ENCODE results near the gene SUV39H1. TPM values are rescaled to one million over a fixed set of nuclear protein-coding genes. Genes with fewer than 3 reads are reported as not detected.

Gene SUV39H1
- total and polyA plus RNA-seq, 2 donors from 2014 or later, result 2.8 to 5.0 TPM

- FAIRE-seq, result peak; percentile 85
These were observed 40.8 kb downstream of the SUV39H1 start for GRCh38 chrX:48737213-48737938.

GRCh38 chrX:48737940-48738339, 41.4 kb downstream of the SUV39H1 start:
- Histone ChIP-seq H3K4me3 (ENCODE audit: low read length in 3 of 3) (peak overlapping the region; percentile 78 to 85 (median 78)), H3K27me3 (ENCODE audit: control insufficient read depth, insufficient read depth, low read length) (no peaks in the 10 kb centered on the region), H3K4me1 (ENCODE audit: control insufficient read depth in 2 of 3, insufficient read depth in 2 of 3, low read depth in 1 of 3, low read length in 3 of 3) (no peaks in the 10 kb centered on the region), H3K9me3 (ENCODE audit: control insufficient read depth in 2 of 3, insufficient read depth in 1 of 3, low read length in 3 of 3) (no peaks in the 10 kb centered on the region), H3K9ac (ENCODE audit: low read length in 3 of 3) (peak overlapping the region; percentile 66 to 85 (median 67)), H3K36me3 (ENCODE audit: control insufficient read depth in 2 of 3, insufficient read depth in 3 of 3, low read length in 3 of 3) (no peaks in the 10 kb centered on the region), H3K27ac (ENCODE audit: low read depth in 2 of 2, low read length in 2 of 2) (peak overlapping the region; percentile 83 to 88)
- no peak for FAIRE-seq
- TF ChIP-seq CTCF (IDR thresholded peaks at IDR 0.05; ENCODE audit: borderline replicate concordance, extremely low read depth, insufficient read depth), result no peak
- intact Hi-C loops (cut with DNase I), result no loop called here
- no peak for DNase-seq

More at GRCh38 chrX:48737213-48737938, 40.8 kb downstream of the SUV39H1 start:
- H3K9ac ChIP-seq (ENCODE audit: low read length in 3 of 3), result peak overlapping the region; percentile 66 to 85 (median 67)
- H3K36me3 ChIP-seq (ENCODE audit: control insufficient read depth in 2 of 3, insufficient read depth in 3 of 3, low read length in 3 of 3), result no peaks in the 10 kb centered on the region
- no peaks in the 10 kb centered on the region for H3K27me3 ChIP-seq (ENCODE audit: control insufficient read depth, insufficient read depth, low read length)
- TF ChIP-seq CTCF (IDR thresholded peaks at IDR 0.05; ENCODE audit: borderline replicate concordance, extremely low read depth, insufficient read depth), result no peak
- H3K4me3 ChIP-seq (ENCODE audit: low read length in 3 of 3), result peak overlapping the region; percentile 78 to 85 (median 80)
- intact Hi-C loops (cut with DNase I), result no loop called here
- H3K9me3 ChIP-seq (ENCODE audit: control insufficient read depth in 2 of 3, insufficient read depth in 1 of 3, low read length in 3 of 3), result no peaks in the 10 kb centered on the region
- H3K27ac ChIP-seq (ENCODE audit: low read depth in 2 of 2, low read length in 2 of 2), result peak overlapping the region; percentile 83 to 88
- peak; percentile 95 to 98 (median 96) for DNase-seq
- no peaks in the 10 kb centered on the region for H3K4me1 ChIP-seq (ENCODE audit: control insufficient read depth in 2 of 3, insufficient read depth in 2 of 3, low read depth in 1 of 3, low read length in 3 of 3)

- DNase-seq, result no peak
- H3K4me1 ChIP-seq (ENCODE audit: control insufficient read depth in 2 of 3, insufficient read depth in 2 of 3, low read depth in 1 of 3, low read length in 3 of 3), result no peaks in the 10 kb centered on the region
- intact Hi-C loops (cut with DNase I), result no loop called here
- H3K9me3 ChIP-seq (ENCODE audit: control insufficient read depth in 2 of 3, insufficient read depth in 1 of 3, low read length in 3 of 3), result no peaks in the 10 kb centered on the region
- no peak for TF ChIP-seq CTCF (IDR thresholded peaks at IDR 0.05; ENCODE audit: borderline replicate concordance, extremely low read depth, insufficient read depth)
- H3K36me3 ChIP-seq (ENCODE audit: control insufficient read depth in 2 of 3, insufficient read depth in 3 of 3, low read length in 3 of 3), result no peaks in the 10 kb centered on the region
- H3K4me3 ChIP-seq (ENCODE audit: low read length in 3 of 3), result no peak overlapping the region
- FAIRE-seq, result no peak
- no peak overlapping the region for H3K27ac ChIP-seq (ENCODE audit: low read depth in 2 of 2, low read length in 2 of 2)
- no peak overlapping the region for H3K9ac ChIP-seq (ENCODE audit: low read length in 3 of 3)
- H3K27me3 ChIP-seq (ENCODE audit: control insufficient read depth, insufficient read depth, low read length), result no peaks in the 10 kb centered on the region
These were observed 45.3 kb downstream of the SUV39H1 start for GRCh38 chrX:48741834-48742233.
